HepG2 (cell line): ENCODE data around the gene SLC38A3. TPM values are rescaled to one million over a fixed set of nuclear protein-coding genes. Genes with fewer than 3 reads are reported as not detected.

Experiments used
- ADNP ChIP-seq: sonication (generic); formaldehyde crosslinking; IDR thresholded peaks from 2 replicates; pipeline ENCODE4 v1.4.0; 2020; ENCODE audit warnings: missing genetic modification reagents
- ISL2 ChIP-seq: sonication (generic); formaldehyde crosslinking; IDR thresholded peaks from 2 replicates; pipeline ENCODE4 v1.5.0; 2020; ENCODE audit warnings: missing genetic modification reagents
- RERE ChIP-seq: IDR thresholded peaks from 2 replicates; pipeline ENCODE4 v1.6.1; 2016; ENCODE audit warnings: low read depth, missing genetic modification reagents, missing compliant biosample characterization
- XBP1 ChIP-seq: sonication (generic); formaldehyde crosslinking; IDR thresholded peaks from 2 replicates; pipeline ENCODE4 v1.5.0; 2020; ENCODE audit warnings: missing genetic modification reagents
- ZHX2 ChIP-seq, 2 experiments: sonication (generic) in 1 of 2; formaldehyde crosslinking in 1 of 2; IDR thresholded peaks; 2 replicates each; pipeline versions ENCODE4 v1.6.1 to v1.9.0; 2014 to 2022; ENCODE audit warnings: antibody characterized with exemption in 1 of 2, borderline replicate concordance in 1 of 2, inconsistent platforms in 1 of 2, low read depth in 1 of 2, missing genetic modification reagents in 1 of 2
- polyA plus RNA-seq, 8 experiments: library from polyadenylated mRNA; depleted of rRNA in 3 of 8; stranded (reverse) in 7 of 8; unstranded in 1 of 8; fragments of >200 nt; fragmentation: Illumina TruSeq in 4 of 8; extraction: Trizol in 4 of 8; gene quantifications; 2 replicates each; pipeline versions ENCODE4 v1.2.1 to v1.2.3, GENCODE V29; 2011 to 2016; ENCODE audit warnings: low read depth in 4 of 8, missing spikeins in 1 of 8, mixed read lengths in 1 of 8; ENCODE audit not compliant: insufficient read depth in 1 of 8
- total RNA-seq, 5 experiments: library from RNA; depleted of rRNA; stranded (reverse); fragments of >200 nt; fragmentation: Illumina TruSeq; extraction: Trizol; gene quantifications; 2 replicates each; pipeline ENCODE4 v1.2.3, GENCODE V29; 2016; ENCODE audit warnings: low read depth in 1 of 5
- TF ChIP-seq, protein P1 (sequence below): sonication (generic); formaldehyde crosslinking; IDR thresholded peaks from 2 replicates; pipeline ENCODE4 v1.5.1; 2020; ENCODE audit warnings: mild to moderate bottlenecking, missing genetic modification reagents, borderline replicate concordance

Gene SLC38A3
- total and polyA plus RNA-seq, 2 of the 13 experiments (the other 11 are each of a cell fraction or from before 2014, with no cell fraction given): 29.8 to 164 TPM

GRCh38 chr3:50264383-50264963, 59.4 kb downstream of the SLC38A3 start (continued):
- TF ChIP-seq ZHX2 (IDR thresholded peaks at IDR 0.05; ENCODE audit: low read depth) (0 out of 2 replicates have a peak, but pooled peaks have one; percentile 15), ZHX2 (CRISPR knock-in tag; IDR thresholded peaks at IDR 0.05; ENCODE audit: borderline replicate concordance) (no peak), XBP1 (CRISPR knock-in tag) (no peak), RERE (no peak), ADNP (CRISPR knock-in tag) (no peak), ISL2 (CRISPR knock-in tag) (peak; percentile 37; the same call in 1 of the 2 replicates)
- TF ChIP-seq, protein P1, sequence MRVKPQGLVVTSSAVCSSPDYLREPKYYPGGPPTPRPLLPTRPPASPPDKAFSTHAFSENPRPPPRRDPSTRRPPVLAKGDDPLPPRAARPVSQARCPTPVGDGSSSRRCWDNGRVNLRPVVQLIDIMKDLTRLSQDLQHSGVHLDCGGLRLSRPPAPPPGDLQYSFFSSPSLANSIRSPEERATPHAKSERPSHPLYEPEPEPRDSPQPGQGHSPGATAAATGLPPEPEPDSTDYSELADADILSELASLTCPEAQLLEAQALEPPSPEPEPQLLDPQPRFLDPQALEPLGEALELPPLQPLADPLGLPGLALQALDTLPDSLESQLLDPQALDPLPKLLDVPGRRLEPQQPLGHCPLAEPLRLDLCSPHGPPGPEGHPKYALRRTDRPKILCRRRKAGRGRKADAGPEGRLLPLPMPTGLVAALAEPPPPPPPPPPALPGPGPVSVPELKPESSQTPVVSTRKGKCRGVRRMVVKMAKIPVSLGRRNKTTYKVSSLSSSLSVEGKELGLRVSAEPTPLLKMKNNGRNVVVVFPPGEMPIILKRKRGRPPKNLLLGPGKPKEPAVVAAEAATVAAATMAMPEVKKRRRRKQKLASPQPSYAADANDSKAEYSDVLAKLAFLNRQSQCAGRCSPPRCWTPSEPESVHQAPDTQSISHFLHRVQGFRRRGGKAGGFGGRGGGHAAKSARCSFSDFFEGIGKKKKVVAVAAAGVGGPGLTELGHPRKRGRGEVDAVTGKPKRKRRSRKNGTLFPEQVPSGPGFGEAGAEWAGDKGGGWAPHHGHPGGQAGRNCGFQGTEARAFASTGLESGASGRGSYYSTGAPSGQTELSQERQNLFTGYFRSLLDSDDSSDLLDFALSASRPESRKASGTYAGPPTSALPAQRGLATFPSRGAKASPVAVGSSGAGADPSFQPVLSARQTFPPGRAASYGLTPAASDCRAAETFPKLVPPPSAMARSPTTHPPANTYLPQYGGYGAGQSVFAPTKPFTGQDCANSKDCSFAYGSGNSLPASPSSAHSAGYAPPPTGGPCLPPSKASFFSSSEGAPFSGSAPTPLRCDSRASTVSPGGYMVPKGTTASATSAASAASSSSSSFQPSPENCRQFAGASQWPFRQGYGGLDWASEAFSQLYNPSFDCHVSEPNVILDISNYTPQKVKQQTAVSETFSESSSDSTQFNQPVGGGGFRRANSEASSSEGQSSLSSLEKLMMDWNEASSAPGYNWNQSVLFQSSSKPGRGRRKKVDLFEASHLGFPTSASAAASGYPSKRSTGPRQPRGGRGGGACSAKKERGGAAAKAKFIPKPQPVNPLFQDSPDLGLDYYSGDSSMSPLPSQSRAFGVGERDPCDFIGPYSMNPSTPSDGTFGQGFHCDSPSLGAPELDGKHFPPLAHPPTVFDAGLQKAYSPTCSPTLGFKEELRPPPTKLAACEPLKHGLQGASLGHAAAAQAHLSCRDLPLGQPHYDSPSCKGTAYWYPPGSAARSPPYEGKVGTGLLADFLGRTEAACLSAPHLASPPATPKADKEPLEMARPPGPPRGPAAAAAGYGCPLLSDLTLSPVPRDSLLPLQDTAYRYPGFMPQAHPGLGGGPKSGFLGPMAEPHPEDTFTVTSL (CRISPR knock-in tag): no peak
